Medulla oblongata (tissue), 1 donor: ENCODE measurements around the gene PSMC5.
A peak's percentile ranks its signal among the peaks of the same experiment; 100 is the strongest.
"Not testable (repeated sequence)": the region's sequence is repeated elsewhere in the genome, so short reads cannot be mapped to it uniquely, and the experiment has no call there.

Source experiments
- DNase-seq: peaks from one replicate; pipeline ENCODE4 v3.0.0-alpha.2; 2015; ENCODE audit errors: extremely low spot score

The PSMC5 gene

GRCh38 chr17:63827002-63827800 is at the start of gene PSMC5, which contains the start of gene FTSJ3:
TSS of gene PSMC5 (plus strand) at chr17:63827431. CDS start at chr17:63827491, 60 bp downstream.
TSS of gene FTSJ3 (minus strand) at chr17:63827663. CDS start at chr17:63826902, 761 bp downstream.
- peak; percentile 99 for DNase-seq

- no peak for DNase-seq
These were observed 46.7 kb upstream of the PSMC5 start for GRCh38 chr17:63780507-63780906.

- DNase-seq, result no peak
These were observed 46.3 kb upstream of the PSMC5 start for GRCh38 chr17:63780928-63781327.

- DNase-seq, result no peak
These were observed 43.7 kb upstream of the PSMC5 start for GRCh38 chr17:63783522-63783921.

GRCh38 chr17:63785556-63785955 is 41.7 kb upstream of the PSMC5 start:
- DNase-seq, result no peak

GRCh38 chr17:63786117-63786516 is 41.1 kb upstream of the PSMC5 start:
- no peak for DNase-seq

- no peak for DNase-seq
These were observed 40.1 kb upstream of the PSMC5 start for GRCh38 chr17:63786971-63787711.

- DNase-seq, result no peak
These were observed 37.2 kb upstream of the PSMC5 start for GRCh38 chr17:63790057-63790456.

GRCh38 chr17:63792055-63792729 is 35.0 kb upstream of the PSMC5 start:
- no peak for DNase-seq

- DNase-seq, result not testable (repeated sequence)
These were observed 30.9 kb upstream of the PSMC5 start for GRCh38 chr17:63796375-63796774.

GRCh38 chr17:63798572-63799106 is 28.6 kb upstream of the PSMC5 start:
- DNase-seq, result no peak

GRCh38 chr17:63800783-63801182 is 26.4 kb upstream of the PSMC5 start:
- DNase-seq, result no peak

GRCh38 chr17:63804328-63804727 is 22.9 kb upstream of the PSMC5 start:
- no peak for DNase-seq

- DNase-seq, result no peak
These were observed 21.6 kb upstream of the PSMC5 start for GRCh38 chr17:63805591-63805990.

GRCh38 chr17:63809970-63810369 is 17.3 kb upstream of the PSMC5 start:
- DNase-seq, result no peak

- no peak for DNase-seq
These were observed 11.1 kb upstream of the PSMC5 start for GRCh38 chr17:63816123-63816522.

- no peak for DNase-seq
These were observed 10.6 kb upstream of the PSMC5 start for GRCh38 chr17:63816669-63817068.

- DNase-seq, result no peak
These were observed 9.4 kb upstream of the PSMC5 start for GRCh38 chr17:63817736-63818385.

GRCh38 chr17:63819131-63819530 is 8.1 kb upstream of the PSMC5 start:
- no peak for DNase-seq

GRCh38 chr17:63819585-63820537 is 7.4 kb upstream of the PSMC5 start:
- DNase-seq, result no peak
